Right ventricle myocardium inferior (tissue), 1 donor: ENCODE results near the gene MXI1. TPM values are rescaled to one million over a fixed set of nuclear protein-coding genes. Genes with fewer than 3 reads are reported as not detected.
A peak's percentile ranks its signal among the peaks of the same experiment; 100 is the strongest.
"Not testable (repeated sequence)": the region's sequence is repeated elsewhere in the genome, so short reads cannot be mapped to it uniquely, and the experiment has no call there.

ENCODE experiments used
- ATAC-seq: fragments of 200-7000 bp; cut with Tn5 transposase; one replicate; pipeline ENCODE4 v1.9.1; 2020; ENCODE audit warnings: mild to moderate bottlenecking, moderate library complexity
- DNase-seq: peaks from one replicate; pipeline ENCODE4 v3.0.0; 2021; ENCODE audit errors: missing footprints
- intact Hi-C: fragments of 100-400 bp; cut with DNase I; formaldehyde crosslinking; loops from one replicate; pipeline ENCODE4 v1.11.0; 2022
- total RNA-seq: library from RNA; stranded (reverse); fragmentation: NEBNext Ultra II Directional; extraction: Animal tissue kit (Norgen Biotek cat#: 25700); gene quantifications from one replicate; pipeline ENCODE4 v1.2.1, GENCODE V29; 2021
- donor health status: DM: no; HTN: yes; CAD: no; lungs with severe emphysema.

Gene MXI1
- total RNA-seq, 1 donor from 2014 or later = 69.1 TPM

DNA sequence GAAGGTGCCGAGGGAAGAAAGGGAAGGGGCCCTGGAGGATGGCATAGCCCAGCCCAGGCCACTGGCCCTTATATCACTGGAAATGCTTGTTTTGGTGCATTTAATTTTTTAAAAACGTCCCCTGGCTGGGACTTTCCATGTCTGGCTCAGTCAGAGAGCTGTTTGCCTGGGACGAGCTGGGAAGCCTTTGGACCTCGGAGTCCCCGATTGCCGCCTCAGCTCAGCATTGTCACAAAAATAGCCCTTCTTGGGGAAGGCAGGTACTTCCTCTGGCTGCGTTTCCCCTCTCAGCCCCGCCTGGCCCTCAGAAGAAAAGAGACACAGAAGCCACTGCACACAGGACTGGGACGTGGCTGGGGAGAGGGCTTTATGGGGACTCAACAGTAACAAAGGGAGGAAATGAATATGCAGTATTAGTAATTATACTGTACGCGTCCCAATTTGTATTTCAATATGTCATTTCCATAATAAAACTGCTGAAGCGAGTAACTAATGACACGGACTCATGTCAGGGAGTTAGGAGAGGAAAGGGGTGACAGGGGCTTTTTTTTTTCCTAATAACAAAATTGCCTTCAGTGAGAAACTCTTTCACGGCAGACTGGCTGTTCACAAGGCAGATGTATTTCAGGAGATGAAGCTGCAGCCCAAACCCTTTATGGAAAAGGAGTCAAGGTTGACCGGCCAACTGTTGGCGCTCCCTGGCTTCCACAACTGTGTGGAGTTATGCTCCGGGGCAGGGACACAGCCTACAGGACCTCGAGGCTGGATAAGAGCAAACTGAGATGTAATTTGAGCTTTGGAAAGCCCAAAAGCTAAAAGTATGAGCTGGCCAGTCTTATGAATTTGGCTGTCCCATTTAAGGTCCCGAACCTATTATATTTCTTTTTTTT lies 31.0 kb upstream of the MXI1 start:
- intact Hi-C loops = no loop called here
- DNase-seq (no peak), ATAC-seq (peak; percentile 27)

DNA sequence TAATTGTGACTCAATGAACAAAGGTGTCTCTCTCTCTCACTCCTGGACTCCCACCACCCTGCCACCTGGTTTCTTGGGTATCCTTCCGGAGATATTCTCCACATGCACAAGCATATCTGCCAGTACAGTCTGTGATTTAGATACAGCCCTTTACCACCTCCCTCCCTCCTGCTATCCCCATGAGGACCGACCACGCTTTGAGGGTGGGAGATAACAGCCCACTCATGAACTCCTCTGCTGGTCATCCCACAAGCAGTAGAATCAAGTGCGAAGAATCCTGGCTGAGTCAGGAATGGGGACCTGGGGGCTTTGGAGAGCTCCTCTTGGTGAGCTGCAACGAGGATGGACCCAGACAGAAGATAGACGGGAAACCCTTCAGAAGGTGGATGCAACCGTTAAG lies 28.2 kb upstream of the MXI1 start:
- no peak for ATAC-seq

DNA sequence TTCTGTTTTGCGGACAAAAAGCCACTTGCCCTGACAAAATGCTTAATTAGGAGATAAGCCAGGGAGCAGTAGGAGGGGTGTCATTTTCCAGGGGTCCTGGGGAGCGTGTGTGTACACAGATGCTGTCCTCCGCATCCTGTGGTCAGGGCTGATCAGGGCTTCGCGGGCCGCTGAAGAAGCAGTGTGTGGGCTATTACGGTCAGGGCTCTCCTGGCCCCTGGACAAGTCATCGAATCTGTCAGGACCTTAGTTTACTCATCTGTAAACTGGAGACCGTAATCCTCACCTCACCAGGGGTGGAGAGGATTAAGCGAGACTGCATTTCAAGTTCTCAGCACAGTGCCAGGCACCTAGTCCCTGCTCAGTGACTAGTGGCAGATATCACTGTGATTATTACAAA lies 26.0 kb upstream of the MXI1 start:
- ATAC-seq = no peak
- intact Hi-C loops = no loop called here
- no peak for DNase-seq

More for the DNA sequence above, 28.2 kb upstream of the MXI1 start:
- intact Hi-C loops = no loop called here
- DNase-seq = no peak

DNA sequence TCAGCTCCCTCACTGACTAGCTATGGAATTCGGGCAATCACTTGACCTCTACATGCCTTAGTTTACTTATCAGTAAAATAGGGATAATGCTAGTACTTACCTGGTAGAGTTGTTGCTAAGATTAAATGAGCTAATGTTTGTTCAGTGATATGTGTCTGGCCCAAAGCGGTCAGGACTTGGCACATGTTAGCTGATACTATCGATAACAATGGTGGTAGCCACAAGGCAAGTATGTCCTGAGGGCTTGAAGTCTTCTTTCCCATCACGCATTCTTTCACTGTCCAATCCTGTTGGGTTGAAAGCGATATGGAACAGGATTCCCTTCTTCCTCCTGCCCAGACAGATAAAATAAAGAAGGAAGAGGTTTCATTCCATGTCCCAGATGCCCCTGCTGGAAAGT lies 25.5 kb upstream of the MXI1 start:
- intact Hi-C loops = no loop called here

DNA sequence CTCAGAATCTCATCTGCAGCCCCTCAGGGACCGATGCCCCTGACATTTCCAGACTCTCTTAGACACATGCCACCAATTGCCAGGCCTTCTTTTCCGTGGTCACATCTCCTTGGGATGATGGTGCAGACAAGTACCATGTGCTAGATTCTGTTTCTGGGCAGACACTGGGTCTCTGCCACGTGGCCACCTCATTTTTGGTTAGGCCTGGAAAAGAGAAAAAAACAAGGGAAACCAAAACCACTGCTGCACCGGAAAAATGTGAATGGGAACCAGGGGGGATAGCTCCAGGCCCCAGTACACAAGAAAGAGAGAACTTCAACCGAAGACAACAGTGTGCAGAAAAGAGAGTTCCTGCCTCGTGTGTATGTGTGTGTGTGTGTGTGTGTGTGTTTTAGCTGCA lies 23.0 kb upstream of the MXI1 start:
- ATAC-seq = no peak
- no peak for DNase-seq
- intact Hi-C loops = no loop called here

More for the DNA sequence above, 25.5 kb upstream of the MXI1 start:
- DNase-seq (no peak), ATAC-seq (no peak)

DNA sequence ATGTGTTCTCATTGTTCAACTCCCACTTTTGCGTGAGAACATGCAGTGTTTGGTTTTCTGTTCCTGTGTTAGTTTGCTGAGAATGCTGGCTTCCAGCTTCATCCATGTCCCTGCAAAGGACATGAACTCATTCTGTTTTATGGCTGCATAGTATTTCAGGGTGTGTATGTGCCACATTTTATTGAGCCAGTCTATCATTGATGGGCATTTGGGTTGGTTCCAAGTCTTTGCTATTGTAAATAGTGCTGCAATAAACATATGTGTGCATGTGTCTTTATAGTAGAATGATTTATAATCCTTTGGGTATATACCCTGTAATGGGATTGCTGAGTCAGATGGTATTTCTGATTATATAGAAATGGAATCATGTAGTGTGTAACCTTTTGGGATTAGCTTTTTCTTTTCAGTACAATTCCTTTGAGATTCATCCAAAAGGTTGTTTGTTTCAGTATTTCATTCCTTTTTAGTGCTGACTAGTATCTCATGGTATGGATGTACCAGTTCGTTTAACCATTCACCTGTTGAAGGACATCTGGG lies 21.7 kb upstream of the MXI1 start:
- intact Hi-C loops, ATAC-seq, DNase-seq: not testable (repeated sequence)

DNA sequence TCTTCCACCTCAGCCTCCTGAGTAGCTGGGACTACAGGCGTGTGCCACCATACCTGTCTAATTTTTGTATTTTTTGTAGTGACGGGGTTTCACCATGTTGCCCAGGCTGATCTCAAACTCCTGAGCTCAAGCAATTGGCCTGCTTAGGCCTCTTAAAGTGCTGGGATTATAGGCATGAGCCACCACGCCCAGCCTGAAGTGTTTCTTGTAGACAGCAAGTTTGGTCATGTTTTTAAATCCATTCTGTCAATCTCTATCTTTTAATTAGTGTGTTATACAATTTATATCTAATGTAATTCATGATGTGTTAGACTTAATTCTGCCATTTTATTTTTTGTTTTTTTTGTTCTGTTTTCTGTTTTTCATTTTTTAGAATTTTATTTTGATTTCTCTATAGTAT lies 17.2 kb upstream of the MXI1 start:
- no peak for ATAC-seq
- no peak for DNase-seq
- intact Hi-C loops = no loop called here

DNA sequence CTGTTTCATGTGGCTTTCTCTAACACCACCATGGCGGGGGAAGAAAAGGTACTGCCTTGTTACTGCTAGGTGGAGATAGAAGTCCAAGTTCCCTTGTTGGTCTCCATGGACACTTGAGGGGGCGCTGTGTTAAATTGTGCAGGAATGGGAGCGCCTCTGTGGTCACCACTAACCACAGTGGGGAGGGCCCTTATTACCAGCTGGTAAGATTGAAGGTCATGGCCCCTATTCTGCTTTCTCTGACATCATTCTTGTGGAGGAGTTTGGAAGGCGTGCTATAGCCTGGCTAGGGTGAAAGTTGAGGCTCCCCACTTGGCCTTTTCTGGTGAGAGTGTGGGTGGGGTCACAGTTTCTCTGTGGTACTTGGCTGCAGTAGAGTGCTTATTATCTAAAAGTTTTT lies 14.9 kb upstream of the MXI1 start:
- DNase-seq = no peak
- intact Hi-C loops = no loop called here
- ATAC-seq = no peak

DNA sequence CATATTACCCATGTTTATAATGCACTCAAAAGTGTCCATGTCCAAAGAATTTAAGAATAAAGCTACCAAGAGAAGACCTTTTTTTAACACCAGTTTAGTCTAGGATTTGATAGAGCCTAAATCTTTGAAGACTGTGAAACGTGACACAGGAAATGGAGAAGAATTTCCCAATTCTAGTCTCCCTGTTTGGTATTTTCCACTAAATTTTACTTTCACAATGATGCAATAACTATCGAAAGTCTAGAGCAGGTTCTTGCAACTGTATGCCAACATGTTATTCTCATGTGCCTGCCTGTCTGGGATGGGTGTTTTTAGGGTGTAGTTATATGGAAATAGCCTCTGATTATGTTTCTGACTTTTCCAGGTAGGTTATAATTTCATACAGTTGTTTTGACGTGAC lies 6.9 kb upstream of the MXI1 start:
- no peak for DNase-seq
- ATAC-seq = no peak
- intact Hi-C loops = no loop called here

DNA sequence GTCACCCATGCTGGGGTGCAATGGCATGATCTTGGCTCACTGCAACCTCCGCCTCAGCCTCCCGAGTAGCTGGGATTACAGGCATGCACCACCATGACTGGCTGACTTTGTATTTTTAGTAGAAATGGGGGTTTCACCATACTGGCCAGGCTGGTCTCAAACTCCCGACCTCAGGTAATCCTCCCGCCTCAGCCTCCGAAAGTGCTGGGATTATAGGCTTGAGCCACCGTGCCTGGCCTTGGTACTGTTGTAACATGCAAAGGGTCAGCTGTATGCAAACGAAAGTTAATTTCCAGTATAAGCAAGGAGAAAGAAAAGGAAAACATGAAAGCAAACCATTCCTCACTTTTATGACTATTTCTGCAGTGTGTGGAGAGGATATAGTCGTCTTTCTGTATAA lies 6.4 kb upstream of the MXI1 start:
- intact Hi-C loops, ATAC-seq, DNase-seq: not testable (repeated sequence)

DNA sequence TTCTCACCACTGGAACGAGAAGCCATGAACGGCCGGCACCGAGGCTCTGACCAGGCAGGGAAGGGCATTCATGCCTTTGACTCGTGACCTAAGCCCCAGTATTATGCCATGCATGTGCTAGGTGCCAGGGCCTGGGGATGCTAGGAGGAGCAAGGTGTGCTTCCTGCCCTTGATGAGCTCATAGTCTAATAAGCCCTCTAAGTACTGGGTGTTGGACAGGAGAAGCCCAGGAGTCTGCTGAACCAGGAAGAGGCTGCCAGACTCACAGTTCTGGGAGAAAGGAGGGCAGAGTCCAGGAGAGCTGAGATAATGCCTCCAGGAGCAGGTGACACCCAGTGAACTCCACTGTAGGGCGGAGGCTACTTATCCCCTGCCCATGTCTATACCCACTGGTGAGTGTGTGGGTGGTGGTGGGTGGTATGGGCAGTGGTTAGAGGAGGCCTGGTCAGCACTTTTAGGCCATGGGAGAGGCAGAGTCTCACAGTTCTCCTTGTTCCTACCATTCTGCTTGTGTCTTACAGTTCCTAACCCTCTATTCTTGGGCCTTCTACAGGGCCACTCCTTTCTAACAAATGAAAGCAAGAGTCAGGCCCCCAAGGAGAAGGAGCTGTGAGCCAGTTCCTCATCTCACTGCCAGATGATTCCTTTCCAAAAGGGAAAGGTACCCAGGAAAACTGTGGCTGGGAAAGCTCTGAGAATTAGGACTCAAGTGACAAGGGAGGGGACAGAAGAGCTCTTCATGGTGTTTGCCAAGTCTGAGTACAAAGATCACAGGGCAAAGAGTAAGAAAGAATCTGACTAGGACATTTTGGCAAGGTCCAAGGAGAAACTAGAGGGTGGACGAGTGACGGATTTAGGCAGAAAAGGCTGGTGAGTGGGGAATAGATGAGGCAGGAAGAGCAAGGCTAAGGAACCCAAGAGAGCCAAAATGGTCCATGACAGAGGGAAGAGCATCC lies 3.6 kb upstream of the MXI1 start:
- no peak for DNase-seq
- ATAC-seq = no peak
- intact Hi-C loops = no loop called here

DNA sequence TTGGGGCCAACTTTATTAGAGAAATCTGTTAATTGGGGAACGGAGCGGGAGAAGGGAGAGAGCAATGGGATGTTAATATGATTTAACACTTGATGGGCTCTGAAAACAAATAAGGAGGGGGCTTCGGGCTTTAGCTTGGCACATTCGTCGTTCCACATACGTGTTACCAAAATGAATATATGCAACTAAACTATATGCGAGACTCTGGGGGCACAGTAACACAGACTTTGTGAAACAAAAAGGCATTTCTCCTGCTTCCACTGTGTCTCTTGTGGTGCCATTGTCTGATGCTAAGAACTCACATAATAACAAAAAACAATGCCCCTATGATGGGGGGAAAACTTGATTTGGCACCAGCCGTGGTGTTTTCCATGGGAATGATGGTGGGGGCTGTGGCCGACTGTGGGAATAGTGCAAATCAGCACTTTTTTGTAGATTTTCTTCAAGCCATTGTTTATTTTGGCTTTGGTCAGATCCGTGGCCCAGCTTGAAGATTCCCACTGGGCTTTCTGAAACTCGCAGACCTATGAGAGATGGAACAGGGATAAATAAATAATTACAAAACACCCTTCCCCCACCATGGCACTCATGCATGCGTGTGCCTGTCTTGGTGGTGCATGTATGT lies 2.2 kb upstream of the MXI1 start:
- intact Hi-C loops = no loop called here
- ATAC-seq (no peak), DNase-seq (no peak)

DNA sequence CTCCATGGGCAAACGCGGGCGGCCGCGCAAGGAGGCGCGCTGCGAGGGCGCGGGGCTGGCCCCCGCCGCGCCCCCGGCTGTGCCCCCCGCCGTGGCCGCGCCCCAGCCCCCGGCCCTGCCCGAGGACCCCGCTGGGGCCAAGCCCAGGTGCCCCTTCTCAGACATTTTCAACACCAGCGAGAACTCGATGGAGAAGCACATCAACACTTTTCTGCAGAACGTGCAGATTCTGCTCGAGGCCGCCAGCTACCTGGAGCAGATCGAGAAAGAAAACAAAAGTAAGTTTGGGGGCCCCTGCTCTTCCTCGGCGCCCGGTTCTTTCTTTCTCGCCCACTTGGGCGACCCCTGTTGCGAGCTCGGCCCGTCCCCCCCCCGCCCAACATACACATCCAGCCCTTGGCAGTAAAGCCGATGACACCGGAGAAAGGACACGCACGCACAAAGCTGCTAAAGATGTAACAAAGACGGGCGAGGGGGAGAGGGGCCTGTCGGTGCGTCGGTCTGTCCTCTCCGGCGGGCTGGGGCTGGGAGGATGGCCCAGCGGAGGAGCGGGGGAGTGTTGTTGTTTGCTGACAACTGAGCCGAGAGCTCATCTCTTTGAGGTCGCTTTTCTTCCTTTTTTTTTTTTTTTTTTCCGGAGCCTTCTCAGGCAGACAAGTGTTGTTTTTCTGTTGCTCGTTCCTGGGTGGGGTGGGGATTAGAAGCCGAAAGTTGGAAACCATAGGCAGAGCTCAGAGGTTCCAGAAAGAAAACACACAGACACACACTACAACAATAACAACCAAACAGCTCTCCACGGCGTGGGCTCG lies 604 bp downstream of the MXI1 start:
- intact Hi-C loops = loop anchor here (2.0 kb wide), 3 partner anchors 61 to 71 kb away; no protein-coding TSS in a partner anchor
- ATAC-seq (no peak), DNase-seq (peak; percentile 82)

DNA sequence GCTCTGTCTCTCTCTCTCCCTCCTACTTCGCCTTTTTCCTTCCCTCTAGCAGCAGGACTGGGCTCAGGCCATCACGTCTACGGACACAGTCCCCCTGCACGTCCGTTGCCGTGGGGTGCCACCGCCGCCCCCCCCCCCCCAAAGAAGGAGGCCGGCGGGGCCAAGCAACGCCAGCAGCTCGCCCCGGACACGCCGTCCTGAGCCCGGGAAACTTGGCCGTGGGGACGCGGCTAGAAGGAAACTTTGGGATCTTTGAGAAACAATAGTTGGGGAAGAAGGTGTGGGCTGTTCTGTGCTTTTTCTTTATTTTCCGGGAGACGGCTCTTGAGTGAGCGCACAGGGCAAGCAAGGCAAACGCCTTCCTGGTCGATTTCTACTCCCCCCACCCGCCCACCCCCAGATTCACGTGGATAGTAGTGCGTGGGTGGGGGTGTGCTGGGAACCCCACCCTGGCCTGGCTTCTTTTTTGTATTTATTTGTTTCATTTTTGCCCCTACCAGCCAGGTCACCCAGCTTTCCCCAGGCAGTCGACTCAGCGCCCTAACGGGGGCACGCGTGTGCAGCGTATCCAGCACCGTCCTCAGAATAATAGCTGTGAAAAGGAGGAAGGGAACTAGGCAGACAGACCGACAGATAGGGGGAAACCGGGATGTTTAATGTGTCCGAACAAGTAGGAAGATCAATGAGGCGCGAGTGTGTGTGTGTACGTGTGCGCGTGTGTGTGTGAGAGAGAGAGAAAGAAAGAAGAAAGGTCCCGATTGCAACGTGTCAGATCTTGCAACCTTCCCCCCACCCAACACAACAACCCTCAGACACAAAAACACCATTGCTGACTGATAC lies 1.4 kb downstream of the MXI1 start:
- DNase-seq (peak; percentile 77), ATAC-seq (peak; percentile 38)
- intact Hi-C loops = loop anchor here (2.0 kb wide), 3 partner anchors 60 to 70 kb away; no protein-coding TSS in a partner anchor

DNA sequence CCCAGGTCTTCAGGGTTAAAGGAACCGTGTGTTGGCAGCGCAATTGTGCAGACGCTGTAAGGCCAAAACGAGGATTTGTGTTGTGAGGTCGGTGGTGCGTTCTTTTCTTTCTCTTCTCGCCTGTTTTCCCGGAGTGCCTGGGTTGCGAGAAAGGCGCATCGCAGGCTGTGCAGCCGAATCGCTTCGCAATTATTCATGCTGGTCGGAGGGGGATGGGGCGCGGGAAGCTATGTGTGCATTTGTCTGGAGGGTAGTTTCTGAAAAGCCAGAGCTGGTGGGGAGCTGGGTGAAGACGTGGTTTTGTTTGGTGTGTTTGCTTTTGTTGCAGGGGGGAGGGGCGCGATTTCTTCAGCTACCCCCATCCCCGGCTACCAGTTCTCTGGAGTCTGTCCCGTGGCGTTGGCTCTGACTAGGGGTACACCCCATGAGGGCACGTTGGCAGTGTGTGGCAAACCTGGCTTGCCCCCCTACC lies 2.1 kb downstream of the MXI1 start:
- DNase-seq = peak; percentile 82

DNA sequence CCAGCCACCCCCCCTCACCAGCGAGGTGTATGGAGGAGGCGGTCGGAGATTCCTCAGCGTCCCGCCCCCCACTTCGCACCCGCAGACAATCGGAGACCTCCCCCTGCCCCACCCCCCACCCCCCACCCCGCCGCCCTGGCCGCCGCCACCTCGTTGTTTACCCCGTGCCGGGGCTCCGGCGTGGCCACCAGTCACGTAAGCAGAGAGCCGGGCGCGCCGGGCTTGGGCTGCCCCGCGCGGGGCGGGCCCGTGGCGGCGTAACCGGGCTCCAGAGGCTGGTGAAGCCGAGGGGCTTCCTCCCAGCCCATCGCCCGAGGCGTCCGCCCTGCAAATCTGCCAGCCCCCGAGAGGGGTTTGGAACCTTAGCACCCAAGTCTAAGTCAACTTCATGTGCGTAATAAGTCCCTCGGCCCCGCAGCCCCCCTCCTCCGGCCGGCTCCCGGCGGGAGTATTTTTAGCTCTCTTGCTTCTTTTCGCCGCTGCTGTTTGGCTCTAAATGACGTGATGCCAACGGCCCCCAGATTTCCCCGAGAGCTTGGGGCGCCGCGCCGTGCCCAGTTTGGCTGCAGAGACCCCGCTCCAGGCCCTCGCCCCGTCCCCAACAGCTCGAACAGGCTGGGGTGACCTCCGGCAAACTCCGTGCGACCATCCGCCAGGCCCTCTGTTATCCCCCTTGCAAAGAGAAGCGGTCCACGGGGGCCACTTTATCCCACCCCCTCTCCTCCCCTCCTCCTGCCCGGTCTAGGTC lies 2.7 kb downstream of the MXI1 start:
- DNase-seq = peak; percentile 87
- peak; percentile 56 for ATAC-seq
- intact Hi-C loops = loop anchor here (1.0 to 10.0 kb wide), 6 partner anchors 16 to 295 kb away; no protein-coding TSS in a partner anchor

More for the DNA sequence above, 2.1 kb downstream of the MXI1 start:
- intact Hi-C loops = loop anchor here (2.0 kb wide), 3 partner anchors 59 to 71 kb away; no protein-coding TSS in a partner anchor
- peak; percentile 12 for ATAC-seq
